CD4-positive, alpha-beta T cell treated with Interleukin-1 beta for 1 hour (primary cell): ENCODE results near the gene KLHDC10.
"Not testable (repeated sequence)": the region's sequence is repeated elsewhere in the genome, so short reads cannot be mapped to it uniquely, and the experiment has no call there.

Source experiments
- DNase-seq, 2 donors: peaks; one replicate each; pipeline ENCODE4 v3.0.0-alpha.2; 2020 to 2022

Gene KLHDC10

DNA sequence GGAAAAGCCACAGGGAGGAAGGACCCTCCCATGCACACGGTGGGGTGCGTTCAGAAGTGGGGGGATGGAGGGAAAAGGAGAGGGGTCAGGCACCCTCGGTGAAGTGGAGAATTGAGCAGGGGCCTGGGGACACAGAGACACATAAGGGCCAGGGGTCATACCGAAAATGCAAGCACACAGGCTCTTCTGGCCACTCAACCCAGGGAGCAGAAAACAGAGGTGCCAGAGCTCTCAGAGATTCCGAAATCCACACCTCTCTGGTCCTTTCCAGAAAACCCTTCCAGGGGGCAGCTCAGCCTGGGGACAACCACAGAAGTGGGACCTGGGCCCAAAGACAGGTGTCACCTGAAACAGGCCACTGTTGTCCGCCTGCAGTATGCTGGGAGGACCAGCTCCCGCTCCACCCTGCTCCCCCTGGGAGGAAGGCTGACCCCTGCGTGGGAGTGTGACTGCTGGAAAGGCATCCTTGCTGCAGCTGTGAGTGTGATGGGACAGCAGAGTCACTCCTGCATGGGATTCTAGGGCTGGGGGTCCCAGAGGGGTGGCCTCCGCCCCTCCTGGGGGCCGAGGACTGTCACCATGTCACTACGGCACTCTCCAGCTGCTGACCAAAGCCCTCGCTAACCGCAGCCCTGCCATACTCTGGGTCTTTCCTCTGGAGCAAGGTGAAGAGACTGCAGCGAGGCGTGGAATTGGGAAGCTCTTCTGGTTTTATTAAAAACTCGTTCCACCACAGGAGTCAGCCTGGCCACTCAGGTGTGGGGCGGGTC, 71.7 kb downstream of the KLHDC10 start:
- no peak for DNase-seq

DNA sequence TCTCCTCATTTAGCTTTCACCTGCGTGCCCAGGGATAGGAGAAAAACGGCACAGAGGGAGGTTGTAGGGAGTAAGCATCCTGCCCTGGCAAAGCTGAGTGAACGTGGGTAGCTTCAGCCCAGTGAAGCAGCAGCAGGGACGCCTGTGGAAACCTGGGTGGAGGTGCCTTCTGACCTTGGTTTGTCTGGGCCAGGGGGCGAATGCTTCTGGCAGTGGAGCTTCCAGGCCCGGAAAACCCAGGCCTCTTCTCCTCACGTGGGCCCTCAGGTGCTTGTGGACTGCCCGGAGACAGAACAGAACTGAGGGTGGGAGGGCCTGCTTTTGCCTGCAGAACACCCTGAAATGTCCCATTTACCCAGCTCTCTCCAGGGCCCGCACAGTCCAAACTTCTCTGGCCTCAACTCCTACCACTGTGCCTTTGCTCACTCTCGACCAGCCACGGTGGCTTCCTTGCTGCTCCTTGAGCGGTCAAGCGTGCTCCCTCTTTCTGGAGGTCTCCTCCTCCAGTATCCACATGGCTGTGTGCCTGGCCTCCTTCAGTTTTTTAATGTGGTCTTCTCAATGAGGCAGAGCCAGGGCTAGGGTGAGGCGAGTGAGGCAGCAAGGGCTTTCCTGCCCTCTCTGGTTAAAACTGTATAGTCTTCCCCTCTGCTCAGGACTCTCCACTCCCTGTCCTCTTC, 72.5 kb downstream of the KLHDC10 start:
- no peak for DNase-seq

DNA sequence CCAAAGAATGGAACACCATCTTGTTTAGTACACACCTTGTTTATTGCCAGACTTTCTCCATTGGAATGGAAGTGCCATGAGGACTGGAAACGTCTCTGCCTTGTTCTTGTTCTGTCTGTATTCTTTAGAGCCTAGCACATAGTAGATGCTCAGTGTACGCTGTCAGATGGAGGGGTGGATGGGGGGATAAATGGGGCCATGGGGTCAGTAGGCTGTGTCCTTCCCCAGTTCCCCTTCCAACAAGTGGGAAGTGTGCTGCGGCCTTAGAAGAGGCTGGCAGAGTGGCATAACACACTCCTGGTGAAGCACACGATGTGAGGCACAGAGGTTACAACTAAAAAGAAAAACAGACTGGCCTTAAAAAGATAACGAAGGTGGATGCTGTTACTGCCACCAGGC, 73.0 kb downstream of the KLHDC10 start:
- DNase-seq: no peak

GRCh38 chr7:130143986-130144311, 73.6 kb downstream of the KLHDC10 start:
- DNase-seq: no peak

- DNase-seq: no peak
Measured at GRCh38 chr7:130144312-130145171, 74.2 kb downstream of the KLHDC10 start.

- peak in 1 of 2 donors; percentile 13 for DNase-seq
Measured at GRCh38 chr7:130145424-130146100, 75.2 kb downstream of the KLHDC10 start.

DNA sequence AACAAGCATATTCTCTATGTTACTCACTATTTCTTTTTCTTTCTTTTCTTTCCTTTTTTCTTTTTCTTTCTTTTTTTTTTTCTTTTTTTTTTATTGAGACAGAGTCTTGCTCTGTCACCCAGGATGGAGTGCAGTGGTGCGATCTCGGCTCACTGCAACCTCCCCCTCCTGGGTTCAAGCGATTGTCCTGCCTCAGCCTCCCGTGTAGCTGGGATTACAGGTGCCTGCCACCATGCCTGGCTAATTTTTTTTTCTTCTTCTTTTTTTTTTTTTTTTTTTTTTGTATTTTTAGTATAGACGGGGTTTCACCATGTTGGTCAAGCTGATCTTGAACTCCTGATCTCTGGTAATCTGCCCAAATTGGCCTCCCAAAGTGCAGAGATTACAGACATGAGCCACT, 75.8 kb downstream of the KLHDC10 start:
- not testable (repeated sequence) for DNase-seq

GRCh38 chr7:130146693-130147405, 76.5 kb downstream of the KLHDC10 start:
- no peak for DNase-seq

DNA sequence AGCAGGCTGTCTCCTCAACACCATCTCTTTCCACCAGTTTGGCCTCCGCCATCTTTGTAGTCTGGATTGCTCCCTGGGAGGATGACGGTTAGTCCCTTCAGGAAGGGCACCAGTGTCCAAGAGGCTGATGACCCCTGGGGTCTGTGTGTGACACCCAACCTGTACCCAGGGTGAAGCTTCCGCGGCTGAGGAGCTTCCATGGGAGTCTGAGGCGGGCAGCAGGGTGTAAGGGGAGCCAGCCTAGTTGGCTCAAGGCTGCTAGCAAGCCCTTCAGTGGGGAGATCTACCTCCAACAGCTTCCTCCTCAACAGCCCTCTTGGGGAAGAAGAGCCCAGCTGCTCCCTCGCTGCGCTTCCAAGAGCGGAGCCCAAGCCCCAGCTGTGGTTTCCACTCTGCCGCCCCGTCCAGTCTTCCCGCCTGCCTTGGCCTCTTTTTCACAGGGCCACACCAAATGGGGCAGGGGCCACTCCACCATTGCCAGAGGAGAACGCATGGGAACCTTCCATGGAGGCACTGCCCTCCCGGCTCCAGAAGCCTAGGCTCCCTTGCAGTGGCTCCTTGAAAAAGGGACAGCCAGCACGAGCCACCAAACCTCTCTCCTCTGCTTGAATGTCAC, 77.5 kb downstream of the KLHDC10 start:
- no peak for DNase-seq

DNA sequence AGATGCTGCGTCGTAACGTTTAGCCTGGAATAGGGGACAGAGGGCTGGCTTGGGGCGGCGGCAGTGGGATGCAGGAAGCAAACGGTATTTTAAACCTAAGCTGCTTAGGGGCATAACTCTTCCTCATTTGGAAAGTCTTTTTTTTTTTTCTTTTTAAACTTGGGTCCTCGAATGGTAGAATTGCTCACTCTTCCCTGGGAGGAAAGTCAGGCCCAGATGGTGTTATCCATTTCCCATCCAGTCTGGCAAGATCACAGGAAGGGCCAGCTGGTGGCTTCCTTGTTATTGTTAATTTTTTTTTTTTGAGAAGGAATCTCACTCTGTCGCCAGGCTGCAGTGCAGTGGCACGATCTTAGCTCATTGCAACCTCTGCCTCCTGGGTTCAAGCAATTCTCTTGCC, 78.2 kb downstream of the KLHDC10 start:
- DNase-seq: no peak

DNA sequence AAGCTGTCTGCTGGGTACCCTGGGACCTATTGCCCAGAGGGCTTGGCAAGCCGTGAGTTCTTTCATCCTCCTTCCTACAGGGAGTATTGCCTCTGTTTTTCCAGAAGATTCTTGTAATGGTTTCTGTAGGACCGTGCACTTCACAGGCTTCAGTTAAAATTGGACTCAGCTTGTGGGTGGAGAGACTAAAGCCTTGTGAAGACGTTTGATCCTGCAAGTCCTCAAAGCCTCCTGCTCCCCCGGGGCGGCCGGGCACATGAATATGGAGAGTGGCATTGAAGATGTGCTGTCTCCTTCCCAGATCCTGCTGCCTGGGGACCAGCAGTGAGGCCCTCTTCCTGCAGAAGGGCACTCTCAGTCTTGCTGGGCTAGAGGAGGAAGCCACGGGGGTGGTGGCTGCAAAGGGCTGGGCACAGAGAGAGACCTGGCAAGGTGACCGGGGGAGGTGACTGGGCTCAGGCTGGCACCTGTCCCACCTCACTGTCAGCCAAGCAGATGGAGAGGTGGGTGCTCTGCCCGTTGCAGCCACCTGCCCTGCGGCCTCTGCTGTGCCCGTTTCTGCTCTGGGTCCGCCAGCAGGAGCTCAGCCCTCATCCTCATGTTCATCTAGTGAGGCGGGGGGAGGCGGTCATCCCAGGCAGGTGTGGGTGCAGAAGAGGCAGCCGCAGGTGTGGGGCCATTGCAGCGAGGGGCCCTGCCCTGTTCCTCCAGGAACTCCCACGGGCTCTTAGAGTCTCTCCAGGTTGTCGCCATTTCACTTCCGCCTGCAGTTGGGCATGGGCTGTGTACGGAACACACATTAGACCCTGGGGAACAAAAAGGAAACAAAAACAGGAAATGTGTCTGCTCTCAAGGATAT, 79.2 kb downstream of the KLHDC10 start:
- DNase-seq: peak in 1 of 2 donors; percentile 39

DNA sequence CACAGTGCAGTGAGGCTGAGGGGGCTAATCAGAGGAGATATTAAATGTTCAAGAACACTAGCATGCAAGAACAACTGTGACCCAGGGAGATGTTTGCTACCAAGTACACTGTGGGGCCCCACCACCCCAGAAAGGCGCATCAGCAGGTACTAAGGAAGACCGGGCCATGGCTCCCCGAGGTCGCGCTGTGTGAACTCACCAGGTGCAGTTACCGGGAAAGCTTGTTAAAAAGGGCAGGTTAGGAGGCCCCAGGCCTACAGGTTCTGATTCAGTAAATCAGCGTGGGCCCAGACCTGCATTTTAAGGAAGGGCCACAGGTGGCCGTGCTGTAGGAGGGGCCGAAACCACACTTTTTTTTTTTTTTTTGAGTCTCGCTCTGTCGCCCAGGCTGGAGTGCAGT, 80.3 kb downstream of the KLHDC10 start:
- peak in 1 of 2 donors; percentile 50 for DNase-seq

GRCh38 chr7:130151591-130152492, 81.5 kb downstream of the KLHDC10 start:
- DNase-seq: peak; percentile 48 to 62

DNA sequence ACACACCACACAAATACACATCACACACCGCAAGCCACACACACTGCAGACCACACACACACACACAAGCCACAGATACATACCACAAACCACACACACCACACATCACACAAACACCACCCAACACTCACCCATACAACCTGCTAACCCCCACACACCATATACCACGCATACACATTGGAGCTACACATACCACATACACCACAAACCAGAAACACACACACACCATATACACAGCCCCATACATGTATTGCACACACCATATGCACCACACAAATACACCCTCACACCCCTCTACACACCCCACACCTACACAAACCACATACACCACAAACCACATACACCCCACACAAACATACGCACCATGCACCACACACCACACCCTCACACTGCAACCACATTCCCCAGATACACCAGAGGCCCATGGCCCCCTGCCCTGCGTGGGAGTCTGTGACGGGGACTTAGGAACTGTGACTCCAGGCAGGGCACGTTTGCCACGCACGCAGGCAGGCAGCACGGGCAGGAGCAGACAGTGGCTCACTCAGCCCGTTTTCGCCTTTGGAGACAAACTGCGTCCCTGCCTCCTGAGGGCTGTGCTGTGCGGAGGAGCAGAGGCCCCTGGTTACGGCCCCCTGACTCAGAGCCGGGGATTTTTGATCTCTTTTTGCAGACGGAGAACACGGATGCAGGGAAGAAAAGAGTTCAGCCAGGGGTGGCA, 82.3 kb downstream of the KLHDC10 start:
- DNase-seq: peak in 1 of 2 donors; percentile 2

GRCh38 chr7:130153211-130153908, 83.0 kb downstream of the KLHDC10 start:
- DNase-seq: no peak

GRCh38 chr7:130154131-130154500, 83.8 kb downstream of the KLHDC10 start:
- DNase-seq: no peak

GRCh38 chr7:130154501-130155317, 84.4 kb downstream of the KLHDC10 start:
- no peak for DNase-seq

- no peak for DNase-seq
Measured at GRCh38 chr7:130156140-130156539, 85.8 kb downstream of the KLHDC10 start.
